Subcutaneous abdominal adipose tissue (tissue), 5 donors: Measurements from ENCODE around the gene ERI3.

Experiments used
- H3K27ac ChIP-seq: one replicate; pipeline ENCODE4 v1.7.0; 2013; ENCODE audit warnings: low read depth, mild to moderate bottlenecking, inconsistent platforms, low read length, moderate library complexity
- H3K27me3 ChIP-seq, 5 donors: one replicate each; pipeline ENCODE4 v1.7.0; 2013; ENCODE audit warnings: low read length in 5 of 5, inconsistent platforms in 1 of 5; ENCODE audit not compliant: control insufficient read depth in 5 of 5, insufficient read depth in 4 of 5
- H3K36me3 ChIP-seq, 5 donors: one replicate each; pipeline ENCODE4 v1.7.0; 2013; ENCODE audit warnings: low read length in 5 of 5; ENCODE audit not compliant: control insufficient read depth in 5 of 5, insufficient read depth in 5 of 5
- H3K4me1 ChIP-seq, 5 donors: one replicate each; pipeline ENCODE4 v1.7.0; 2013; ENCODE audit warnings: low read length in 5 of 5, mild to moderate bottlenecking in 3 of 5, moderate library complexity in 1 of 5; ENCODE audit not compliant: control insufficient read depth in 5 of 5, insufficient read depth in 5 of 5
- H3K4me3 ChIP-seq, 5 donors: one replicate each; pipeline ENCODE4 v1.7.0; 2013; ENCODE audit warnings: low read length in 5 of 5, low read depth in 1 of 5
- H3K9ac ChIP-seq, 5 donors: one replicate each; pipeline ENCODE4 v1.7.0; 2013; ENCODE audit warnings: low read length in 5 of 5, mild to moderate bottlenecking in 4 of 5, moderate library complexity in 3 of 5
- H3K9me3 ChIP-seq, 5 donors: one replicate each; pipeline ENCODE4 v1.7.0; 2013; ENCODE audit warnings: low read length in 5 of 5; ENCODE audit not compliant: control insufficient read depth in 5 of 5
- donor health status: healthy.
- donor health status: healthy.
- donor health status: healthy.
- donor health status: healthy.
- donor health status: healthy.

The ERI3 gene

GRCh38 chr1:44200336-44200735, 154.7 kb downstream of the ERI3 start:
- H3K36me3 ChIP-seq: no peaks in the 10 kb centered on the region
- no peak overlapping the region for H3K9ac ChIP-seq
- peaks cover 0 to 4% (median 0%) of the 10 kb centered on the region in 5 donors for H3K27me3 ChIP-seq
- no peaks in the 10 kb centered on the region for H3K9me3 ChIP-seq
- no peaks in the 10 kb centered on the region for H3K4me1 ChIP-seq
- no peak overlapping the region for H3K4me3 ChIP-seq
- H3K27ac ChIP-seq: no peak overlapping the region

DNA sequence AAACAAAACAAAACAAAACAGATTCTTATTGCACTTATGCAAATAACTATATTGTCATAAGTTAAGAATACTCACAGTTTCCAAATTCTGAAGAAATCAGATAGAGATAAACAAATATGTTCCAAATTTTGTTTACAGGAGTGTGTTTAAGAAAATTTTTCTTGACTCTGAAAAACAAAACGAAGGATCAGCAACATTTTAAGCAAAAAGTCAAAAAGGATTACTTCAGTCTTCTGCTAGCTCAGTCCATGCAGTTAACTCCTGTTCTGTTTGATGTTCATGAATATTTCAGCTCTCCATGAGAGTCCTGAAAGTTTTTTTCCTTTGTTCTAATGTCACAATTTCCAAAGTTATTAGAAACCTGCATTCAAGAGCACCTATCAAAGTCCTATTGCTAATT, 180.4 kb downstream of the ERI3 start:
- Histone ChIP-seq H3K4me1 (no peaks in the 10 kb centered on the region), H3K27me3 (peaks cover 0 to under 1% (median 0%) of the 10 kb centered on the region in 5 donors), H3K36me3 (no peaks in the 10 kb centered on the region), H3K9me3 (no peaks in the 10 kb centered on the region), H3K9ac (no peak overlapping the region), H3K27ac (no peak overlapping the region), H3K4me3 (no peak overlapping the region)
